Neural cell (in vitro differentiated cells): ENCODE results near the gene TEX28. TPM values are rescaled to one million over a fixed set of nuclear protein-coding genes. Genes with fewer than 3 reads are reported as not detected.
"Not testable (repeated sequence)": the region's sequence is repeated elsewhere in the genome, so short reads cannot be mapped to it uniquely, and the experiment has no call there.

Experiments
- H2AFZ ChIP-seq: fragments of 200-600, 300-800 bp; sonication (generic), shearing (Covaris generic); 2 replicates; pipeline ENCODE4 v1.6.0; 2014; ENCODE audit warnings: low read depth, mild to moderate bottlenecking, antibody characterized with exemption, low read length, moderate library complexity
- H3F3A ChIP-seq: fragments of 200-600 bp; shearing (Covaris generic); 2 replicates; pipeline ENCODE4 v1.6.1; 2016; ENCODE audit warnings: mild to moderate bottlenecking, moderate library complexity, mixed read lengths, antibody characterized with exemption, low read length; ENCODE audit not compliant: insufficient read depth, poor library complexity, severe bottlenecking
- H3K27ac ChIP-seq: fragments of 200-600, 300-800 bp; sonication (generic), shearing (Covaris generic); 2 replicates; pipeline ENCODE4 v1.5.1; 2014; ENCODE audit warnings: mild to moderate bottlenecking, low read length, moderate library complexity
- H3K27me3 ChIP-seq: fragments of 300-800, 200-600 bp; sonication (generic), shearing (Covaris generic); 2 replicates; pipeline ENCODE4 v1.6.0; 2014; ENCODE audit warnings: mild to moderate bottlenecking, low read depth, low read length, moderate library complexity; ENCODE audit not compliant: insufficient read depth
- H3K36me3 ChIP-seq: fragments of 300-800, 200-600 bp; sonication (generic), shearing (Covaris generic); 2 replicates; pipeline ENCODE4 v1.5.1; 2014; ENCODE audit warnings: mild to moderate bottlenecking, antibody characterized with exemption, low read length, moderate library complexity; ENCODE audit not compliant: insufficient read depth
- H3K4me2 ChIP-seq: fragments of 300-800, 200-600 bp; sonication (generic), shearing (Covaris generic); 2 replicates; pipeline ENCODE4 v1.6.0; 2014; ENCODE audit warnings: mild to moderate bottlenecking, low read length
- H3K4me3 ChIP-seq: fragments of 300-800, 200-600 bp; sonication (generic), shearing (Covaris generic); 2 replicates; pipeline ENCODE4 v1.5.1; 2014; ENCODE audit warnings: mild to moderate bottlenecking, low read length, moderate library complexity
- H3K79me2 ChIP-seq: fragments of 200-600 bp; shearing (Covaris generic); replicated peaks from 2 replicates; pipeline ENCODE4 v1.6.0; 2014; ENCODE audit warnings: mild to moderate bottlenecking, low read length, moderate library complexity; ENCODE audit not compliant: insufficient read depth
- H3K9ac ChIP-seq: fragments of 300-800, 200-600 bp; sonication (generic), shearing (Covaris generic); 2 replicates; pipeline ENCODE4 v1.6.1; 2016; ENCODE audit warnings: mild to moderate bottlenecking, low read length, mixed read lengths
- H3K9me2 ChIP-seq: fragments of 200-600 bp; shearing (Covaris generic); 2 replicates; pipeline ENCODE4 v1.6.1; 2016; ENCODE audit warnings: mild to moderate bottlenecking, low read length, mixed read lengths; ENCODE audit not compliant: insufficient read depth
- H3K9me3 ChIP-seq: fragments of 200-600, 300-800 bp; sonication (generic), shearing (Covaris generic); 2 replicates; pipeline ENCODE4 v1.6.1; 2016; ENCODE audit warnings: mild to moderate bottlenecking, mixed run types, low read length, moderate library complexity, mixed read lengths
- H4K20me1 ChIP-seq: fragments of 200-600 bp; shearing (Covaris generic); 2 replicates; pipeline ENCODE4 v1.6.1; 2016; ENCODE audit warnings: mild to moderate bottlenecking, mixed run types; ENCODE audit not compliant: insufficient read depth
- polyA plus RNA-seq: library from polyadenylated mRNA; depleted of rRNA; stranded (reverse); fragments of >200 nt; gene quantifications from 2 replicates; pipeline ENCODE4 v1.2.3, GENCODE V29; 2014

TEX28 gene
- polyA plus RNA-seq, 1 donor from 2014 or later, result not detected

GRCh38 chrX:154226706-154227105, 68.2 kb downstream of the TEX28 start:
- H2AFZ ChIP-seq, result not testable (repeated sequence)

GRCh38 chrX:154225292-154225691, 69.6 kb downstream of the TEX28 start:
- H3K4me3 ChIP-seq, H3K27ac ChIP-seq, H3F3A ChIP-seq, H3K79me2 ChIP-seq, H3K4me2 ChIP-seq, H3K27me3 ChIP-seq, H2AFZ ChIP-seq, H3K36me3 ChIP-seq, H3K9me3 ChIP-seq, H3K9ac ChIP-seq, H4K20me1 ChIP-seq, H3K9me2 ChIP-seq: not testable (repeated sequence)

More at GRCh38 chrX:154226706-154227105, 68.2 kb downstream of the TEX28 start:
- H3K4me2 ChIP-seq, H3K79me2 ChIP-seq, H3K4me3 ChIP-seq, H3K36me3 ChIP-seq, H3K9me3 ChIP-seq, H3K27me3 ChIP-seq, H3K9ac ChIP-seq, H3F3A ChIP-seq, H4K20me1 ChIP-seq, H3K27ac ChIP-seq, H3K9me2 ChIP-seq: not testable (repeated sequence)

Other genes with a start within 250 kb of the TEX28 start
- 14.5 and 36.1 TPM in 2 replicates for gene MECP2, start 197.4 kb downstream of the TEX28 start, polyA plus RNA-seq
- not detected in 2 replicates for gene OPN1LW, start 150.9 kb downstream of the TEX28 start, polyA plus RNA-seq
- gene OPN1MW, start 112.5 kb downstream of the TEX28 start, polyA plus RNA-seq, result not detected in 2 replicates
- not detected in 2 replicates for gene OPN1MW2, start 75.4 kb downstream of the TEX28 start, polyA plus RNA-seq
- not detected in 2 replicates for gene OPN1MW3, start 37.5 kb downstream of the TEX28 start, polyA plus RNA-seq
- gene TKTL1, start 671 bp upstream of the TEX28 start, polyA plus RNA-seq, result 0.14 TPM in 1 of 2 replicates, not detected in the other
- gene FLNA, start 79.5 kb upstream of the TEX28 start, polyA plus RNA-seq, result 84.9 and 118 TPM in 2 replicates
- 67.9 and 86.3 TPM in 2 replicates for gene EMD, start 84.2 kb upstream of the TEX28 start, polyA plus RNA-seq
- gene RPL10, start 103.3 kb upstream of the TEX28 start, polyA plus RNA-seq, result 3,689 and 3,975 TPM in 2 replicates
- gene DNASE1L1, start 114.1 kb upstream of the TEX28 start, polyA plus RNA-seq, result 8.3 and 9.2 TPM in 2 replicates
- gene TAFAZZIN, start 116.4 kb upstream of the TEX28 start, polyA plus RNA-seq, result 51.2 and 60.5 TPM in 2 replicates
- gene ATP6AP1, start 133.6 kb upstream of the TEX28 start, polyA plus RNA-seq, result 126 and 159 TPM in 2 replicates
- gene GDI1, start 142.0 kb upstream of the TEX28 start, polyA plus RNA-seq, result 370 and 415 TPM in 2 replicates
- 68.3 and 90.4 TPM in 2 replicates for gene FAM50A, start 149.0 kb upstream of the TEX28 start, polyA plus RNA-seq
- 17.2 and 22.2 TPM in 2 replicates for gene PLXNA3, start 163.2 kb upstream of the TEX28 start, polyA plus RNA-seq
- 37.3 and 43.6 TPM in 2 replicates for gene LAGE3, start 184.2 kb upstream of the TEX28 start, polyA plus RNA-seq
- 28.5 and 32.2 TPM in 2 replicates for gene UBL4A, start 191.5 kb upstream of the TEX28 start, polyA plus RNA-seq
- gene SLC10A3, start 195.5 kb upstream of the TEX28 start, polyA plus RNA-seq, result 2.7 and 6.0 TPM in 2 replicates
- gene FAM3A, start 221.1 kb upstream of the TEX28 start, polyA plus RNA-seq, result 19.5 and 30.9 TPM in 2 replicates